AG04450 (cell line): ENCODE data around the gene PIH1D1. TPM values are rescaled to one million over a fixed set of nuclear protein-coding genes. Genes with fewer than 3 reads are reported as not detected.

Experiments used
- CTCF ChIA-PET: fragments of 300-600, 350-600 bp; formaldehyde crosslinking; extraction: SDS; loops from one replicate; lab custom pipeline; 2022; ENCODE audit warnings: antibody characterized with exemption, inconsistent platforms; lab: Charles Lee
- POLR2A ChIA-PET: fragments of 350-600 bp; formaldehyde crosslinking; extraction: SDS; loops from one replicate; lab custom pipeline; 2021; ENCODE audit warnings: antibody characterized with exemption, inconsistent platforms; lab: Yijun Ruan, JAX
- DNase-seq: peaks from one replicate; pipeline ENCODE4 v3.0.0-alpha.2; 2011; ENCODE audit warnings: low read depth, low spot score
- H3K27ac ChIP-seq: one replicate; pipeline ENCODE4 v1.5.1; 2012; ENCODE audit warnings: low read depth, low read length, control low read depth
- H3K27me3 ChIP-seq: one replicate; pipeline ENCODE4 v1.6.0; 2012; ENCODE audit warnings: low read length; ENCODE audit not compliant: control insufficient read depth, insufficient read depth
- H3K4me3 ChIP-seq: 2 replicates; pipeline ENCODE4 v1.5.1; 2011; ENCODE audit warnings: mild to moderate bottlenecking, low read depth, low read length, control low read depth
- H3K9me3 ChIP-seq: 2 replicates; pipeline ENCODE4 v1.5.1; 2012; ENCODE audit warnings: low read length; ENCODE audit not compliant: control insufficient read depth, insufficient read depth
- CTCF ChIP-seq: IDR thresholded peaks from 2 replicates; pipeline ENCODE4 v1.5.1; 2011; ENCODE audit warnings: low read depth, low read length, control low read depth, inconsistent platforms
- polyA plus RNA-seq: library from polyadenylated mRNA; depleted of rRNA; stranded (reverse); fragments of >200 nt; gene quantifications from 2 replicates; pipeline ENCODE4 v1.2.3, GENCODE V29; 2011

The PIH1D1 gene
- polyA plus RNA-seq, 1 experiment = 62.5 TPM

DNA sequence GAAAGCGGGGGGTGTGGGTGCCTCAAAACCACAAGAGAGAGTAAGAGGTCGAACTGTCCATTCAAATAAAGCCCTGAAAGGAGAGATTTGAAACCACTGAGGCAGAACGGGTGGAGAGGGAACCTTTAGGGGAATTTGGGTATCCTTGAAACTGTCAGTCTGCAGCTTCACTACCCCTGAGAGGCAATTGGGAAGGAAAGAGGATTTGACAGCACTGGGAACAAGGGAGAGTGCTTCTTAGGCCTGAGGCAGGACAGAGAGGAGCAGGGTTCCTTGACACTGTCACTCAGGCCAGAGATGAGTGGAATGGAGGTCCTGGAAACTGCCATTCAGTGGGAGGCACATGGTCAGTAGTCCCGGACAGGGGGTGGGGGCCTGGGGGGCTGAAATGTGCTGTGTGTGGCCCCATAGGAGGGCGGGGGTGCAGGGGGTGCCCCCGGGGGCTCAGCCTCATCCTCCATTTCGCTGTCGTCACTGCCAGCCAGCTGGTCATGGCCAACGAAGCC lies 21.4 kb downstream of the PIH1D1 start:
- H3K27ac ChIP-seq = no peak overlapping the region
- H3K4me3 ChIP-seq = no peak overlapping the region
- H3K27me3 ChIP-seq = peaks cover 98% of the 10 kb centered on the region
- CTCF ChIA-PET = no interaction called here
- DNase-seq = no peak
- TF ChIP-seq CTCF = no peak
- H3K9me3 ChIP-seq = peaks cover 25% of the 10 kb centered on the region; the same call in 1 of the 2 replicates
- POLR2A ChIA-PET = no interaction called here

- Histone ChIP-seq H3K27ac (no peak overlapping the region), H3K9me3 (peaks cover 22% of the 10 kb centered on the region; the same call in 1 of the 2 replicates), H3K27me3 (peaks cover 94% of the 10 kb centered on the region), H3K4me3 (no peak overlapping the region)
- ChIA-PET POLR2A (interaction anchor here (1.1 kb wide), 1 partner anchor 14 kb away, joined by 7 read pairs; no protein-coding TSS in a partner anchor), CTCF (interaction anchor here (0.5 kb wide), 1 partner anchor 334 kb away, joined by 3 read pairs; no protein-coding TSS in a partner anchor)
- no peak for DNase-seq
- no peak for TF ChIP-seq CTCF
Measured at GRCh38 chr19:49428547-49429451, 22.8 kb downstream of the PIH1D1 start.

GRCh38 chr19:49427855-49428546 lies 23.6 kb downstream of the PIH1D1 start:
- no peak for TF ChIP-seq CTCF
- peaks cover 22% of the 10 kb centered on the region; the same call in 1 of the 2 replicates for H3K9me3 ChIP-seq
- H3K27me3 ChIP-seq = peaks cover 94% of the 10 kb centered on the region
- POLR2A ChIA-PET = interaction anchor here (1.1 kb wide), 1 partner anchor 15 kb away, joined by 7 read pairs; no protein-coding TSS in a partner anchor
- CTCF ChIA-PET = interaction anchor here (0.5 kb wide), 1 partner anchor 333 kb away, joined by 3 read pairs; no protein-coding TSS in a partner anchor
- no peak overlapping the region for H3K4me3 ChIP-seq
- H3K27ac ChIP-seq = no peak overlapping the region
- no peak for DNase-seq

DNA sequence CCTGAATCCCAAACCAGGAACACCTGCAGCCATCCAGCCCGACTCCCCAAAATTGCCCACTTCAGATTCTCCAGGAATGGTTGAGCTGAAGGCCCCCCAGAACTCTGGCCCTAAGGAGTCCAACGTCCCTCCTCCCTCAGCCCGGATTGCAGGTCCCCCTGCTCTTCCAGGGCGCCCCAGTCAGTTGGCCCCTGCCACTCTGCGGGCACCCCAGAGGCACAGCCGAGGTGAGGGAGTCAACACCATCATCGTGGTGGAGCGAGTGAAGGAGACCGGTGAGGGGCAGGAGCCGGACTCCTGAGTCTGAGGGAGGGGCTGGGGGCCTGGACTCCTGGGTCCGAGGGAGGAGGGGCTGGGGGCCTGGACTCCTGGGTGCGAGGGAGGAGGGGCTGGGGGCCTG lies 24.3 kb downstream of the PIH1D1 start:
- peaks cover 18% of the 10 kb centered on the region; the same call in 1 of the 2 replicates for H3K9me3 ChIP-seq
- no peak for DNase-seq
- POLR2A ChIA-PET = no interaction called here
- H3K27ac ChIP-seq = no peak overlapping the region
- H3K27me3 ChIP-seq = peaks cover 93% of the 10 kb centered on the region
- no peak for TF ChIP-seq CTCF
- H3K4me3 ChIP-seq = no peak overlapping the region
- CTCF ChIA-PET = interaction anchor here (1.6 kb wide), 1 partner anchor 126 kb away, joined by 4 read pairs; no protein-coding TSS in a partner anchor
